Glomerular visceral epithelial cell (primary cell): ENCODE results near the gene BPIFB3.

Experiments
- DNase-seq: peaks from one replicate; pipeline ENCODE4 v3.0.0-alpha.2; 2016; ENCODE audit errors: extremely low spot score

BPIFB3 gene

DNA sequence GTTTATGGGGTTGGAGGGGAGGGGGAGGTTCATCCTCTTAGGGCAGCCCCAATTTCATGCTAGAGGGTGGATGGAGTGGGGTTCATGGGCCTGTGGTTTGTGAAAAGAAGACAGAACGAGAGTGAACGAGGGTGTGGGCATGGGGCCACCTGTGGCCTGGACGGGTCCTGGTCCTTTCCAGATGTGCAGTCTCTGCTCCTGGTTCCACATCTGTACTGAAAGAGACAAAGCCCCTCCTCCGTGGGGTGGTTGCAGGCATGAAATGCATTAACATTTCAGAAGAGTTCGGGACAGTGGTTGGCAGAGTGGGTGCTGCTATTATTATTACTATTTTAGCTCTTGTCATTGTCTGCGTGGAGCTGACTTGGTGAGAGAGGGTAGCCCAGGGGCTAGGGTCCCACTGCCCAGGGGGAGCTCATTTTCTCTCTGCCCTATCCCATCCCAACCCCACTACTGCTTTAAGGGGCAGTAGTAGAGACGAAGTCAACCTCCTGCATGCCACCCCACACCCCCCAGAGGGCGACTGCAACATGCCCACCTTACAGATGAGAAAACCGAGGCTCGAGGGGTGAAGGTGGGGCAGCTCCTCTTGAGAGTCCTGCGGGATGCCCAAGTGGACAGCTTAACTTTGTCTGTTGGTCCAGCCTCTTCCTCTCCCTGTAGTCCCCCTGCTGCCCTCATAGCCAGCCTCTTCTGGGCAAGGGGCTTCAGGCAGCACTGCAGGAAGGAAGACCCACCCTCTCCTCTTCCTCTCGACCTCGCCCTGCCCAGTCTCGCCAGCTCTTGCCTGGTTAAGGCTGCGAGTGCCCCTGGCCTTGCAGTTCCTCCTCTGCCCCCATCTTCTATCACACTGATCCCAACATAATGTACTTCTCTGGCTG lies 37.8 kb upstream of the BPIFB3 start:
- no peak for DNase-seq

DNA sequence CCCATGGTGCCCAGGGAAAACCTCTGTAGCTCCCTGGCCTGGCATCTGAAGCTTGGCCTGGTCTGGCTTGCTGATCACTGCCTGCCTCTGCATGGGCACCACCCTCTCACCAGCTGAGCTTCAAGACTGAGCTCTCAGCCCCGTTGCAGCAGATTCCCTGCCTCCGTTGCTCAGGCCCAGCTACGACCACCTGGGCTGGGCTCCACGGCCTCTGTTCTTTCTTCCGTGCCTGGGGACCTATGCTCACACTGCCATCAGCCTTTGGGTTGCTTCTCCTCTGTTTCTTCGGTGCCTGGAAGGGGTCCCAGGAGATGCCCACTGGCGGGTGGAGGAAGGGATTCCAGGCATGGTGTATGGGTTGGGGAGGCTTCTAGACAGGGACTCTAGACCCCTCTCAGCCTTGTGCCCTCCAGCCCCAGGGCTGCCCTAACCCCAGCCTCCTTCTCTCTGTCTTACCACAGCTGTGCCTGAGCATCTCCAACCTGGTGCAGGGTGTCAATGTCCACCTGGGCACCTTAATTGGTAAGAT lies 37.1 kb upstream of the BPIFB3 start:
- DNase-seq: no peak

DNA sequence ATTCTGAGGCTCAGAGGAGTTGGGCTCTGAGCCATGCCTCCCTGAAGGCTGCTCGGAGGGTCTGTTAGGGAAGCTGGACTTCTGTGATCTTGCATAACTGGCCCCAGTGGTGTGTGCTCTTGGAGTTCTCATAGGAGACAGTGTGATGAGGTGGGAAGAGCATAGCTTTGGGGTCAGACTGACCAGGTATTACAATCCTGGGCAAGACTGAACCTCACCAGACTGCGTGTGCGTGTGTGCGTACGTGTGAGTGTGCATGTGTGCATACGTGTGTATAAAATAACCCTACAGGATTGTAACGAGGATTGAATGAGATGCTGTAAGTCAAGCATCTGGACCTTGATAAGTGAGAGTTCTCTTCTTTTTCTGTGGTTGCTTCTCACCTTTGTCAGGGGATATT lies 36.2 kb upstream of the BPIFB3 start:
- no peak for DNase-seq

DNA sequence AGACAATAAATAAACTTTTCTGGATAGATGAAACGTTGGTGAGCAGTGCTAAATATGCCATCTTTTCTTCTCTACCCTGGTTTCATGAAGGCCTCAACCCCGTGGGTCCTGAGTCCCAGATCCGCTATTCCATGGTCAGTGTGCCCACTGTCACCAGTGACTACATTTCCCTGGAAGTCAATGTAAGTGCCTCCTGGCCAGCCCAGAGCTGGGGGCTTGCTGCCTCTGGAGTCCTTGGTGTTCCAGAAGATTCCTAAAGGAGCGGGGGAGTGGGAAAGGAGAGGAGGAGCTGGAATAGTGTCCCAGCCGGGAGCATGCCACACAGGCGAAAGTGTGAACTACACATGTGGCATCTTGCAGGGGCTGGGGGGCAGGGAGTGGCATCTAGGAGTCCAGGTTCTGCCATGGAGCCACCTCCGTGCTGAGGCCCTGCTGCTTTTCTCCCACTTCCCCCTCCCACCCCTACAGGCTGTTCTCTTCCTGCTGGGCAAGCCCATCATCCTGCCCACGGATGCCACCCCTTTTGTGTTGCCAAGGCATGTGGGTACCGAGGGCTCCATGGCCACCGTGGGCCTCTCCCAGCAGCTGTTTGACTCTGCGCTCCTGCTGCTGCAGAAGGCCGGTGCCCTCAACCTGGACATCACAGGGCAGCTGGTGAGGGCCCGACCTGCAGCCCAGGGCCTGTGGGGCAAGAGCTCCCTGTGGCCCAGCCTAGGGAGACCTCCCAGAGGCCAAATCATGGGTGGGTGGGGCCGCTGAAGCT lies 35.4 kb upstream of the BPIFB3 start:
- DNase-seq: no peak

DNA sequence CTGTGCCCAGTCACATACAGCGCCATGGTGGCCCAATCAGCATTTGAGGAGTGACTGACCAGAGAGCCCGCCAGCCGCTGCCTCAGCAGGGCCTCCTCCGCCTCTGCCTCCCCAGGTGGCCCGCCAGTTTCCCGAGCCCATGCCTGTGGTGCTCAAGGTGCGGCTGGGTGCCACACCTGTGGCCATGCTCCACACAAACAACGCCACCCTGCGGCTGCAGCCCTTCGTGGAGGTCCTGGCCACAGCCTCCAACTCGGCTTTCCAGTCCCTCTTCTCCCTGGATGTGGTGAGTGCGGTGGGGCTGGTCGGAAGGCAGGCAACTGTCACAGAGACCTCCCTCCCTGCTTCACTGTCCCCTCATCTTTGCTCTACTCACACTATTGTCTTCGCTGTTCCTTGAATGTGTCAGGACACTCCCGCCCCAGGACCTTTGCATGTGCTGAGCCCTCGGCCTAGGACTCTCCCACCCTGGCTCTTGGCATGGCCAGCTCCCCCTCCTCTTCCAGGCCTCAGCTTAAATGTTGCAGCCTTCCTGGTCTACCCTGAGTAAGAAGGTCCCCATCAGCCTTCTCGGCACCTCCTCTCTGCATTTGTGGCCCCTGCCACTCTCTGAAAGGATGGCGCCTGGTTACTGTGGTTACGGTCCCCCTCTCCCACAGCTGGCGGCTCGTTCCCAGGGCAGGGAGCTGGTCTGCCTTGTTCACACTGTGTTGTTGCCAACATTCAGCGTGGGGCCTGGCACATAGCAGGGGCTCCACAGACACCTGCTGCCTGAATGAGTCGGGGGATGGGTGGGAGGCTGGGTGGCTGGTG lies 34.0 kb upstream of the BPIFB3 start:
- DNase-seq: no peak

DNA sequence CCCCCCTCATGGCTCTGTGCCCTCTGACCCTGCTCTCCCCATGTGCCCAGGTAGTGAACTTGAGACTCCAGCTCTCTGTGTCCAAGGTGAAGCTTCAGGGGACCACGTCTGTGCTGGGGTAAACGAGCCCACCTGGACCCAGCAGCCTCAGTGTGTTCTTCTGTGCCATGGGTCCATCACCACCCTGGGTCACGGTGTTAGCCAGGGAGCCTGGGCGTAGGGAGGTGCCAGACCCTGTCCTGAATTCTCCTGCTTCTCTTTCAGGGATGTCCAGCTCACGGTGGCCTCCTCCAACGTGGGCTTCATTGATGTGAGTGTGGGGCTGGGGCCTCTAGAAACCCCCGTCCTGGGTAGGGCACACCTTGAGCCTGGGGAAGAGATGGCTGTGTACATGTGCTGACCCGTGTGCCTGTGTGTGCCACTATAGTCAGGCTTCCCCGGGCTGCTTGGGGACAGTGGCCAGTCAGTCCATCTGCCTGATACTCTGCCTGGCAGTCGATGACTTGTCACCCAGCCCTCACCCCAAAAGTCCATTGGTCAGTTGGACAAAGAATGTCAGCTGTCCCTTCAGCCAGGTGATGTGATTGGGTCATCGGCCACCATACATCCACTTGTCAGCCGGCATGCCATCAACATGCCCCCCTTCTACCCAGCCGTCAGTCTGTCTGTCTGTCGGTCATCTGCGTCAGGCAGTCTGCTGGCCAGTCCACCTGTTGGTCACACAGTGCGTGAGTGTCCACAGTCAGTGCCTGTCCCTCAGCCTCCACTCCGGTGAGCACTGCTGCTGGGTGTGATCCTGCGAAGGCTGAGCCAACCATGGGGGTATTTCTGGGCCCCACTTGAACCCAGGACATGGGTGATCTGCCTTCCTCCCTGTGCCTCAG lies 33.2 kb upstream of the BPIFB3 start:
- no peak for DNase-seq

DNA sequence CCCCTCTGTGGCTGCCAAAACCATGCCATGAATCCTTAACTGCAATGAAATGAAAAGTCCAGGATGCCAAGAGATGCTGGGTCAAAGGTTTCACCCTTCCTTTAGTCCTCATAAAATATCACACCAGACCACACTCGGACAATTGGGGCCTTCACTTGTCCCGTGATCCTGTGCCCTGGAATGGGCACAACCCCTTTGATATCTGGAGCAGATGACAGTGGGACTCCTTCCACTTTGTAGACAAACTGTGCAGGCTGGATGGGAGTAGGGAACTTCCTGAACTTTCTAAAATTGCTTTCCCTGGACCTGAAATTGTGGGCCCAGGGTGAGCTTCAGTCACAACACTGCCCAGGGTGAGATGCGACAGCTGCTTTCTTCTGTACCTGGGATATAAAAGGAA lies 31.8 kb upstream of the BPIFB3 start:
- no peak for DNase-seq

DNA sequence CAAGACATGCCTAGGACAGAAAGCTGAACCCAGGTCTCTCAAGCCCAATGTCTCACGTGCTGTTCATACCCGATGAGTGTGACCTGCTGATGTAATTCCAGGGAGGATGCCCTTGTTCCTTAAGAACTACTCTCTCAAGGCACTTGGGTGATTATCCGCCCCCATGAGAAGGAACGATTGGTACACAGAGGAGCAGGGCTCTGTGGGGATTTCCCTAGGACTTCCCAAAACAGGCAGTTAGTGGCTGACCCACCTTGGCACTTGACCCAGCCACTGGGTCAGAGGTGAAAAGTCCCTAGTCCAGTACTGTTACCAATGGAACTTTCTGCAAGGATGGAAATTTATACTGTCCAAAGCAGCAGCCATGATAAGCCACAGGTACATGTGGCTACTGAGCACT lies 31.4 kb upstream of the BPIFB3 start:
- no peak for DNase-seq

DNA sequence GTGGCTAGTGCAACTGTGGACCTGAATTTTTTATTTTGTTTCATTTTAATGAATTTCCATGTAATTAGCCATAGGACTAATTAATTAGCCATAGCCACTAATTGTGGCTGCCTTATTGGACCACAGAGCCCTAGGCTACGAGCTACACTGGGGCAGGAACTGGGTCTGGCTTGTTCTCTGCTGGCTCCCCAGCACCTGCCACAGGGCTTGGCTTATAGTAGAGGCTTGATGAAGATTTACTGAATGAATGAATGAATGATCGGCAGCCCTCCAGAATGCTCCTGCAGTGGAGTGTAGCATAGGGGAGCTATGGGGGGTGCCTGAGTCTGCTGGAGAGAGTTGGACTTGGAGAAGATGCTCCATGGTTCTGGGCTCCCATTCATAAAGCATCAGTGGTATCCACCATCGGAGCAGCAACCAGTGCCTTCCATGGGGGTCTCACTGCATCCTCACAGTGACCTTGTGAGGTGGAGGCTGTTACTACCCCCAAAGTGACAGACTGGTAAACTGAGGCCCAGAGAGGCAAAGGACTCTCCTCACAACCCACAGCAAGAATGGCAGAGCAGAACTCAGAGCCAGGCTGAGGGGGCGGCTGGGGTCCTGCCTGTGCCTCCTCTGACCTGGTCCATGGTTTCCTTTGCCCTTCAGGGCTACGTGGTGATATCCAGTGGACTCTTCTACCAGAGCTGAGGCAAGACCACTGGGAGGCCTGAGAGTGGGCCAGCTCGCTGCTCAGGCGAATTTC lies 30.8 kb upstream of the BPIFB3 start:
- no peak for DNase-seq

DNA sequence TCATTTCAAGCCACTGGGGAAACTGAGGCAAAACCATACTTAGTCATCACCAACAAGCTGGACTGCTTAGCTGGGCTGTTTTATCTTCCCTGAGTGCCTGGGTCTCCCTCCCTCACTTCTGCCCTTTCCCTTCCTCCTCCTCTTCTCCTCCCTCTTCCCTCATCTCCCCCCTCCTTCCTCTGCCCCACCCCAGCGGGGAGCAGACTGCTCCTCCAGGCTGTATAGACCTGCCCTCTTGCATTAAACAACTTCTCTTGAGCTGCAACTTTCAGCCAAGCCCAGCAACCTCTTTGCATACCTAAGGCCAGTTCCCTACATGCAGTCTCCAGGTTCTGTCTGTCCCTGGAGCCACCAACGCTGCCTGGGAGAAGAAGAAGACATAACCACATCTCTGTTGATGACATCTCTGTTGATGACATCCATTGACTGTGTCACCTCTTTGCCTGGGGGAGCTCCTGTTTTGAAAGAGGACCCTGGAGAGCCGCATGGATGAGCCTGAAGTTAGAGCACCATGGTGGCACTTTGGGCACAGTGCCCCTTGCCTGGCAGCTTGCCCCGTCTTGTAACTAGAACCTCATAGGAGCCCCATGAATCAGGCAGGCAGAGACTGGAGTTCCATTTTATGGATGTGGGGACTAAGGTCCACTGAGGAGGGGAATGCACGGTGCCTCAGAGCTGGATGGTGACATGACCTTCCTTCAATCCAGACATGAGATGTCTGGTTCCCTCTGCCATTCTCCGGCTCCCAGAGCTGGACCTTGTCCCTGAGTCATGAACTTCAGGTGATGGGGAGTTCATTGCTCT lies 30.1 kb upstream of the BPIFB3 start:
- DNase-seq: no peak

DNA sequence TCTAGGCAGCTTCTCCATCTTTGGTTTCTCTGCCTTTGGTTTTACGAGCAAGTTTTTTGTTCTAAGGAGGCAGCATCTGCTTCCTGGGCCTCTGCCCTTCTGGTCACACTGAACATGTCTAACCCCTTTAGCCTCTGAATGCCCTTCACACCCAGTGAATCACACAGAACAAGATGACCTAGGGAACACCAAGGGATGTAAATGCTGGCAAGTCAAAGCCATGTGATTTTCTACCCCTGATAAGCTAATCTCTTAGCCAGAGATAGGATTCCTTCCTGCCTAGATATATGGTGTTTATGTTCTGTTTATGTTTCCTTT lies 29.5 kb upstream of the BPIFB3 start:
- DNase-seq: no peak

DNA sequence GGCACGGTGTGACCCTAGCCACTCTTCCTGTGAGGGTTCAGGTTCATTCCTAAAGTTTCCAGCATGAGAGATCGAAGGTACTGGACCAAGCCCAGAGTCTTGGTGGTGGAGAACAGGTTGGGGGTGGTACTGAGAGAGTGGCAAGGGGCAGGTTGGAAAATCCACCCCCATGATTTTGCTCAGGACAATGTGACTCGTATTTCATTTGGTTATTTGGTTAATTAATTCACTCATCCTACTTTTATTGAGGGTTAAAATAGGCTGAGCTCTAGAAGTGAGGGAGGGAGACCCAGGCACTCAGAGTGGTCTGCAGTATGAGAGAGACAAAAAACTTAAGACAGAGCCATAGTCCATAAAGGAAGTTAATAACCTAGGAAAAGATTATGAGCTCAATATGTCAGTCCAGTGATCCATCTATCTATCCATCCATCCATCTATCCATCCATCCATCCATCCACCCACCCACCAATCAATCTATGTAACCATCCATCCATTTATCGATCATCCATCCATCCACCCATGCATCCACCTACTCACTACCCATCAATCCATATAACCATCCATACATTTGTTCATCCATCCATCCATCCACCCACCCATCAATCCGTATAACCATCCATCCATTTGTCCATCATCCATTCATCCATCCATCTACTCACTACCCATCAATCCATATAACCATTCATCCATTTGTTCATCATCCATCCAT lies 28.9 kb upstream of the BPIFB3 start:
- no peak for DNase-seq

DNA sequence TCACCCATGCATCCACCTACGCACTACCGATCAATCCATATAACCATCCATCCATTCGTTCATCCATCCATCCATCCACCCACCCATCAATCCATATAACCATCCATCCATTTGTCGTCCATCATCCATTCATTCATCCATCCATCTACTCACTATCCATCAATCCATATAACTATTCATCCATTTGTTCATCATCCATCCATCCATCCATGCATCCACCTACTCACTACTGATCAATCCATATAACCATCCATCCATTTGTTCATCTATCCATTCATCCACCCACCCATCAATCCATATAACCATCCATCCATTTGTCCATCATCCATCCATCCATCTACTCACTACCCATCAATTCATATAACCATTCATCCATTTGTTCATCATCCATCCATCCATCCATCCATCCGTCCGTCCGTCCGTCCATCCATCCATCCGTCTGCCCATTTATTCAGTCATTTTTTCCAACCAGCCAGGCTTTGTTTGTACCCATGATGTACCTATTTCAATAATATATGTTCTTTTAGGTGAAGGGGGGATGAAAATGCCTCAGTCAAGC lies 28.3 kb upstream of the BPIFB3 start:
- DNase-seq: no peak

DNA sequence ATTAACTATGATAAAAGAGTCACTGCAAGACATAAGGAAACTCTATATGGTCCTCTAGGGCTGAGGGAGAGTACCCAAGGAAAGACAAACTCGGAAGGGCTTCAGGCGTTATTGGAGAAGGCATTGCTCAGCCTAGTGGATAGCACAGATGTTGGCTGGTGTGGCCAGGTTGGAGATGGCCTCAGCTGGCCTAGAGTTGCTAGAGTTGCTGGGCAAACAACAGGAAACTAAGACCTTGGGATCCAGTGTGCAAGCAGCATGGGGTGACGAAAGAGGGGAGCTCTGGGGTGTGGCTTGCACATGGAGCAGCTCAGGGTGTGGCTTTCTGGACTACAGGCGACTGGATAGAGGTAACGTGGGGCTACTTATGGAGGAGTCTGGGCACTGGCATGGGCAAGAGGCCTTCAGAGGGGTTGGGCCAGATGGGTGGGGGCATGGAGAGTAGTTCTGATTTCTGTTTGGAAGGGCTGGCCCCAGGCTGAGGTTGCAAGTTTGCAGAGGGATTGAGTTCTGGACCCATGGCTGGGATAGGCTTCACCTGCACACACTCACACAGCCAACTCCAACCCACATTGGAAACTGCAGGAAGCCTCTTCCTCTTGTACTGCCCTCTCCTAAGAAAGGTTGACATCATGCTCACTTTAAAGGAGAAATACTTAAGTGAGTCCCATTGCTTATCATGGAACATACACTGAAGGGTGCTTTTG lies 27.5 kb upstream of the BPIFB3 start:
- no peak for DNase-seq

DNA sequence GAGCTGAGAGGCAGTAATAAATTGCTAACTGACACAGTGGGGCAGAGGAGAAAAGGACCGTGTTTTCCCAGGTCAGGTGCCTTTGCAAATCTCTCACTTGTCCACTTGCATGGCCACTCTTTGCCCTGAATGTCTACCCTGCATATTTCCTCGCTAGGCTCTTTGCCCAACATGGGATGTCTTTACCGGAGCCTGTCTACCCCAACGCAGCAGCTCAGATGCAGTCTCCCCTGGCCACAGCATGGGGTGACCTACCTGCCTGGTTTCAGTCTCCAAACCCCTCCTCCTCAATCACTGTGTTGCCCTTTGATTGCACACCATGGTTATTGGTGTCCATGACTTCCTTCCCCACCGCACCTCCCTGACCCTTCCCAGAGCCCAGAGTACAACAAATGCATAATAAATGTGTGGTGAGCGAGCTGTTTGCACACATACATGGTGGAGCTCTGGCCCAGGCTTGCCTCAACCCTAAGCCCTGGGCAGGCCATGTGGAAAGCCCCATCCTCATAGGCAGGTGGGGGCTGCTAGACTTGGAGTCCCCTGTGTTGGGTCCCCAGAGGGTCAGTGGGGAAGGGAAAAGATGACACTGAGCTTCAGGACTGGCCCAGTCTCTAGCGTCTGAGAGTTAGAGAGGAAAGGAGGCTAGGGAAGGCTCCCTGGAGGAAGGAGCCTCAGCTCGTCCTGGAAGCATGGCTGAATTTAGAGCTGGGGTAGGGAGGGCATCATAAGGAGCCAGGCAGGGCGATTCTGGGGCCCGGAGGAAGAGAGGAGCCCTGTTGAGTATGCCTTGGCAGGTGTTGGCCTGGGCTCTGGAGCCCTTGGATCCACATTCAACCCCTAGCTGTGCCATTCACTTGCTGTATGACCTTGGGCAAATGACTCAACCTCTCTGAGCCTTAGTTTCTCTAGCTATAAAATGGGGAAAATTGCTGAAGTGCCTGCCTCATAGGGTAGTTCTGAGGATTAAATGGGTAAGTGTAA lies 26.6 kb upstream of the BPIFB3 start:
- DNase-seq: no peak

DNA sequence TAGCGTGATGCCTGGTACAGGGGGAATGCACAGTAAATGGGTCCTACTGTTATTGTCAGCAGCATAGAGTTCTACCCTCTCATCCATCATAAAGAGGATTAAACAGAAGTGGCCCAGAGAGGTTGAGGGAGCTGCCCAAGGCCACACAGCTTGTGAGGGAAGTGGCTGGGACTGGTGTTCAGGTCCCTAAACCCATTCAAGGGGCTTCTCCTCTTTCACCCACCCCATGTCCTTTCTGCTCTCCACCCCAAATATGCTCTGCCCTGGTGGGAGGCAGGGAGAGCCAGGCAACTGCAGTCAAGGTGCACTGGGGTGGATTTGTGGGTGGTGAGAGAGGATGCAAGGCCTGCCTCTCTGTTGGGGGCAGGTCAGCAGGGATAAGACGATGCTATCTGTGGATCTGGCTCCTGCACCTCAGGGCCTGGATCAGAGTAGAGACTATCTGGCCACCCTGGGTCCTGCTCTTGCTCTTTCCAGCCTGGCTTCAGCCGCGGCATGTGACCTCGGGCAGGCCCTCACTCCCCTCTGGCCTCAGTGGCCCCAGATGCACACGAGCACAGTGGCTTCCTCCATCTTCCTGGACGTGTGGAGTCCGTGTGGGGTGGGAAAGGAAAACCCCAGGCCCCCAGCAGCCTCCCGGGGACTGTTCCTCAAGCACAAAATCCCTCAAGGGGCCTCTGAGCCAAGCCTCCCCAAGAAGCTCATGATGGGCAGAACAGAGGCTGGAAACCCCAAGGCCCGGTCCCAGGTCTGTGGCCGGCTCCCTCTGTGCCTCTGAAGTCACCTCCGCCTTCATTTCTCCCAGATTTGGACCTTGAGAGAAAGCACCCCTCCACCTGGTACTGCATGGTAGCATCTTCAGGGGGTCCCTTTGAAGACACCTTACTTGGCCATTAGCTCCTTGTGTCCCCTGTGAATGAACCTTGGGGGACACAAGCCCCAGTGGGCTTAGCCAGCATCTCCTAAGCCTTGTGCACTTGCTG lies 25.6 kb upstream of the BPIFB3 start:
- DNase-seq: no peak
